ENCODE data around the gene DDX1.

Gene DDX1

GRCh38 chr2:15630121-15630977 is 38.7 kb downstream of the DDX1 start:
- TF ChIP-seq CREB1 (IDR thresholded peaks at IDR 0.05; ENCODE audit: low read depth) (no peak), TEAD4 (IDR thresholded peaks at IDR 0.05) (no peak), MAX (IDR thresholded peaks at IDR 0.05) (no peak), NFIC (IDR thresholded peaks at IDR 0.05) (no peak), TAF1 (IDR thresholded peaks at IDR 0.05; ENCODE audit: low read depth) (no peak), FOXM1 (IDR thresholded peaks at IDR 0.05; ENCODE audit: borderline replicate concordance, low read depth) (no peak), EGR1 (IDR thresholded peaks at IDR 0.05) (no peak), YY1 (IDR thresholded peaks at IDR 0.05; ENCODE audit: low read depth) (no peak), RAD21 (IDR thresholded peaks at IDR 0.05; ENCODE audit: low read depth) (no peak), EP300 (IDR thresholded peaks at IDR 0.05; ENCODE audit: borderline replicate concordance) (no peak), CEBPB (IDR thresholded peaks at IDR 0.05) (no peak), TCF12 (IDR thresholded peaks at IDR 0.05; ENCODE audit: low read depth) (no peak), ZBTB7A (IDR thresholded peaks at IDR 0.05; ENCODE audit: low read depth) (no peak), USF1 (IDR thresholded peaks at IDR 0.05) (no peak), REST (IDR thresholded peaks at IDR 0.05; ENCODE audit: low read depth) (no peak)

- TF ChIP-seq REST (IDR thresholded peaks at IDR 0.05; ENCODE audit: low read depth) (no peak), YY1 (IDR thresholded peaks at IDR 0.05; ENCODE audit: low read depth) (no peak), TAF1 (IDR thresholded peaks at IDR 0.05; ENCODE audit: low read depth) (no peak), EP300 (IDR thresholded peaks at IDR 0.05; ENCODE audit: borderline replicate concordance) (no peak), FOXM1 (IDR thresholded peaks at IDR 0.05; ENCODE audit: borderline replicate concordance, low read depth) (no peak), TCF12 (IDR thresholded peaks at IDR 0.05; ENCODE audit: low read depth) (no peak), RAD21 (IDR thresholded peaks at IDR 0.05; ENCODE audit: low read depth) (no peak), CEBPB (IDR thresholded peaks at IDR 0.05) (no peak), ZBTB7A (IDR thresholded peaks at IDR 0.05; ENCODE audit: low read depth) (no peak), NFIC (IDR thresholded peaks at IDR 0.05) (no peak), EGR1 (IDR thresholded peaks at IDR 0.05) (no peak), TEAD4 (IDR thresholded peaks at IDR 0.05) (no peak), USF1 (IDR thresholded peaks at IDR 0.05) (no peak), CREB1 (IDR thresholded peaks at IDR 0.05; ENCODE audit: low read depth) (no peak), MAX (IDR thresholded peaks at IDR 0.05) (no peak)
Measured at GRCh38 chr2:15630978-15631719, 39.5 kb downstream of the DDX1 start.

- TF ChIP-seq TCF12 (IDR thresholded peaks at IDR 0.05; ENCODE audit: low read depth) (no peak), FOXM1 (IDR thresholded peaks at IDR 0.05; ENCODE audit: borderline replicate concordance, low read depth) (no peak), ZBTB7A (IDR thresholded peaks at IDR 0.05; ENCODE audit: low read depth) (no peak), CREB1 (IDR thresholded peaks at IDR 0.05; ENCODE audit: low read depth) (no peak), TEAD4 (IDR thresholded peaks at IDR 0.05) (no peak), USF1 (IDR thresholded peaks at IDR 0.05) (no peak), CEBPB (IDR thresholded peaks at IDR 0.05) (no peak), TAF1 (IDR thresholded peaks at IDR 0.05; ENCODE audit: low read depth) (no peak)
Measured at GRCh38 chr2:15631883-15632282, 40.2 kb downstream of the DDX1 start.

- no peak for TF ChIP-seq TEAD4 (IDR thresholded peaks at IDR 0.05)
- TF ChIP-seq CREB1 (IDR thresholded peaks at IDR 0.05; ENCODE audit: low read depth) = no peak
- no peak for TF ChIP-seq TAF1 (IDR thresholded peaks at IDR 0.05; ENCODE audit: low read depth)
- TF ChIP-seq MAX (IDR thresholded peaks at IDR 0.05) = no peak
- no peak for TF ChIP-seq USF1 (IDR thresholded peaks at IDR 0.05)
- TF ChIP-seq TCF12 (IDR thresholded peaks at IDR 0.05; ENCODE audit: low read depth) = no peak
- TF ChIP-seq EGR1 (IDR thresholded peaks at IDR 0.05) = no peak
- TF ChIP-seq CEBPB (IDR thresholded peaks at IDR 0.05) = no peak
- no peak for TF ChIP-seq ZBTB7A (IDR thresholded peaks at IDR 0.05; ENCODE audit: low read depth)
- no peak for TF ChIP-seq EP300 (IDR thresholded peaks at IDR 0.05; ENCODE audit: borderline replicate concordance)
- TF ChIP-seq NFIC (IDR thresholded peaks at IDR 0.05) = no peak
- TF ChIP-seq REST (IDR thresholded peaks at IDR 0.05; ENCODE audit: low read depth) = no peak
- TF ChIP-seq FOXM1 (IDR thresholded peaks at IDR 0.05; ENCODE audit: borderline replicate concordance, low read depth) = no peak
- TF ChIP-seq RAD21 (IDR thresholded peaks at IDR 0.05; ENCODE audit: low read depth) = no peak
- TF ChIP-seq YY1 (IDR thresholded peaks at IDR 0.05; ENCODE audit: low read depth) = no peak
Measured at GRCh38 chr2:15633043-15633970, 41.6 kb downstream of the DDX1 start.

All from Ishikawa (cell line).